Measurements from ENCODE around the gene PANX1. TPM values are rescaled to one million over a fixed set of nuclear protein-coding genes. Genes with fewer than 3 reads are reported as not detected.
"Not testable (repeated sequence)": the region's sequence is repeated elsewhere in the genome, so short reads cannot be mapped to it uniquely, and the experiment has no call there.

PANX1 gene
- total RNA-seq, 1 donor from 2014 or later, result 42.1 TPM

GRCh38 chr11:94152678-94153065 is 24.0 kb downstream of the PANX1 start:
- peaks cover 76% of the 10 kb centered on the region for H3K79me2 ChIP-seq (ENCODE audit: insufficient read depth, low read length)
- Mint-ChIP-seq H3K27me3 (ENCODE audit: low read depth, unreplicated experiment) (no peaks in the 10 kb centered on the region), H3K4me1 (ENCODE audit: low read depth, unreplicated experiment) (peaks cover 46% of the 10 kb centered on the region), H3K4me3 (ENCODE audit: unreplicated experiment) (no peak overlapping the region), H3K9me3 (ENCODE audit: unreplicated experiment) (no peaks in the 10 kb centered on the region), H3K27ac (ENCODE audit: unreplicated experiment) (peak overlapping the region; percentile 91), H3K36me3 (ENCODE audit: low read depth, unreplicated experiment) (no peaks in the 10 kb centered on the region)
- FAIRE-seq, result no peak
- peak overlapping the region; percentile 30 for H3K9ac ChIP-seq (ENCODE audit: low read length)
- peaks cover 53% of the 10 kb centered on the region for H3K4me1 ChIP-seq (ENCODE audit: insufficient read depth, low read length)
- TF ChIP-seq CTCF (IDR thresholded peaks at IDR 0.05; ENCODE audit: insufficient read depth, low read depth, low read length) (no peak), EZH2 (IDR thresholded peaks at IDR 0.05; ENCODE audit: insufficient read depth, low read length) (no peak)
- H3K4me2 ChIP-seq (ENCODE audit: low read length), result peak overlapping the region; percentile 57
- H2AFZ ChIP-seq (ENCODE audit: low read depth, low read length), result no peak overlapping the region
- peak overlapping the region; percentile 67 for H3K27ac ChIP-seq (ENCODE audit: low read depth, low read length)
- no peaks in the 10 kb centered on the region for H3K27me3 ChIP-seq (ENCODE audit: insufficient read depth, low read length)
- H4K20me1 ChIP-seq (ENCODE audit: insufficient read depth, low read length), result peaks cover 81% of the 10 kb centered on the region
- DNase-seq (ENCODE audit: low read depth), result no peak
- no peak overlapping the region for H3K4me3 ChIP-seq (ENCODE audit: insufficient read depth, low read depth, low read length)
- no peaks in the 10 kb centered on the region for H3K36me3 ChIP-seq (ENCODE audit: insufficient read depth, low read length)
- no peaks in the 10 kb centered on the region for H3K9me3 ChIP-seq (ENCODE audit: insufficient read depth, low read depth, low read length)

GRCh38 chr11:94153320-94153719 is 24.7 kb downstream of the PANX1 start:
- no peaks in the 10 kb centered on the region for H3K36me3 ChIP-seq (ENCODE audit: insufficient read depth, low read length)
- no peaks in the 10 kb centered on the region for H3K9me3 ChIP-seq (ENCODE audit: insufficient read depth, low read depth, low read length)
- H3K36me3 Mint-ChIP-seq (ENCODE audit: low read depth, unreplicated experiment), result no peaks in the 10 kb centered on the region
- H3K4me1 ChIP-seq (ENCODE audit: insufficient read depth, low read length), result peaks cover 53% of the 10 kb centered on the region
- H3K27ac Mint-ChIP-seq (ENCODE audit: unreplicated experiment), result peak overlapping the region; percentile 13
- no peak overlapping the region for H3K9ac ChIP-seq (ENCODE audit: low read length)
- no peak overlapping the region for H3K4me3 ChIP-seq (ENCODE audit: insufficient read depth, low read depth, low read length)
- no peak overlapping the region for H2AFZ ChIP-seq (ENCODE audit: low read depth, low read length)
- TF ChIP-seq EZH2 (IDR thresholded peaks at IDR 0.05; ENCODE audit: insufficient read depth, low read length) (no peak), CTCF (IDR thresholded peaks at IDR 0.05; ENCODE audit: insufficient read depth, low read depth, low read length) (no peak)
- H3K27me3 Mint-ChIP-seq (ENCODE audit: low read depth, unreplicated experiment), result no peaks in the 10 kb centered on the region
- no peak overlapping the region for H3K27ac ChIP-seq (ENCODE audit: low read depth, low read length)
- H3K4me2 ChIP-seq (ENCODE audit: low read length), result no peak overlapping the region
- peaks cover 70% of the 10 kb centered on the region for H3K79me2 ChIP-seq (ENCODE audit: insufficient read depth, low read length)
- no peaks in the 10 kb centered on the region for H3K9me3 Mint-ChIP-seq (ENCODE audit: unreplicated experiment)
- peaks cover 74% of the 10 kb centered on the region for H4K20me1 ChIP-seq (ENCODE audit: insufficient read depth, low read length)
- FAIRE-seq (no peak), DNase-seq (ENCODE audit: low read depth) (no peak)
- peaks cover 41% of the 10 kb centered on the region for H3K4me1 Mint-ChIP-seq (ENCODE audit: low read depth, unreplicated experiment)
- no peak overlapping the region for H3K4me3 Mint-ChIP-seq (ENCODE audit: unreplicated experiment)
- H3K27me3 ChIP-seq (ENCODE audit: insufficient read depth, low read length), result no peaks in the 10 kb centered on the region

- Mint-ChIP-seq H3K4me3 (ENCODE audit: unreplicated experiment) (no peak overlapping the region), H3K27me3 (ENCODE audit: low read depth, unreplicated experiment) (no peaks in the 10 kb centered on the region), H3K4me1 (ENCODE audit: low read depth, unreplicated experiment) (peaks cover 41% of the 10 kb centered on the region), H3K27ac (ENCODE audit: unreplicated experiment) (no peak overlapping the region), H3K36me3 (ENCODE audit: low read depth, unreplicated experiment) (peaks cover 4% of the 10 kb centered on the region), H3K9me3 (ENCODE audit: unreplicated experiment) (no peaks in the 10 kb centered on the region)
- Histone ChIP-seq H3K4me3 (ENCODE audit: insufficient read depth, low read depth, low read length) (no peak overlapping the region), H3K4me2 (ENCODE audit: low read length) (peak overlapping the region; percentile 23), H3K9me3 (ENCODE audit: insufficient read depth, low read depth, low read length) (no peaks in the 10 kb centered on the region), H2AFZ (ENCODE audit: low read depth, low read length) (no peak overlapping the region), H3K36me3 (ENCODE audit: insufficient read depth, low read length) (no peaks in the 10 kb centered on the region), H4K20me1 (ENCODE audit: insufficient read depth, low read length) (peaks cover 65% of the 10 kb centered on the region), H3K27ac (ENCODE audit: low read depth, low read length) (no peak overlapping the region), H3K9ac (ENCODE audit: low read length) (no peak overlapping the region), H3K4me1 (ENCODE audit: insufficient read depth, low read length) (peaks cover 47% of the 10 kb centered on the region), H3K79me2 (ENCODE audit: insufficient read depth, low read length) (peaks cover 60% of the 10 kb centered on the region), H3K27me3 (ENCODE audit: insufficient read depth, low read length) (no peaks in the 10 kb centered on the region)
- FAIRE-seq (no peak), DNase-seq (ENCODE audit: low read depth) (no peak)
- TF ChIP-seq CTCF (IDR thresholded peaks at IDR 0.05; ENCODE audit: insufficient read depth, low read depth, low read length), result no peak
- TF ChIP-seq EZH2 (IDR thresholded peaks at IDR 0.05; ENCODE audit: insufficient read depth, low read length), result no peak
Observed at GRCh38 chr11:94154095-94154856, 25.6 kb downstream of the PANX1 start.

- not testable (repeated sequence) for H3K36me3 ChIP-seq (ENCODE audit: insufficient read depth, low read length); H3K27ac Mint-ChIP-seq (ENCODE audit: unreplicated experiment); FAIRE-seq; H3K9me3 Mint-ChIP-seq (ENCODE audit: unreplicated experiment); H3K27me3 Mint-ChIP-seq (ENCODE audit: low read depth, unreplicated experiment); DNase-seq (ENCODE audit: low read depth); H3K4me2 ChIP-seq (ENCODE audit: low read length); H3K9ac ChIP-seq (ENCODE audit: low read length); H3K4me3 ChIP-seq (ENCODE audit: insufficient read depth, low read depth, low read length); H3K27me3 ChIP-seq (ENCODE audit: insufficient read depth, low read length); H3K4me3 Mint-ChIP-seq (ENCODE audit: unreplicated experiment); H2AFZ ChIP-seq (ENCODE audit: low read depth, low read length); H3K27ac ChIP-seq (ENCODE audit: low read depth, low read length); H3K9me3 ChIP-seq (ENCODE audit: insufficient read depth, low read depth, low read length)
- Mint-ChIP-seq H3K36me3 (ENCODE audit: low read depth, unreplicated experiment) (peaks cover 11% of the 10 kb centered on the region), H3K4me1 (ENCODE audit: low read depth, unreplicated experiment) (peaks cover 18% of the 10 kb centered on the region)
- Histone ChIP-seq H3K4me1 (ENCODE audit: insufficient read depth, low read length) (peaks cover 19% of the 10 kb centered on the region), H4K20me1 (ENCODE audit: insufficient read depth, low read length) (peaks cover 36% of the 10 kb centered on the region), H3K79me2 (ENCODE audit: insufficient read depth, low read length) (peaks cover 42% of the 10 kb centered on the region)
Observed at GRCh38 chr11:94157339-94157738, 28.7 kb downstream of the PANX1 start.

Measured in astrocyte (in vitro differentiated cells and primary cell).